Left kidney (tissue), 8 donors: ENCODE results near the gene BST1. TPM values are rescaled to one million over a fixed set of nuclear protein-coding genes. Genes with fewer than 3 reads are reported as not detected.

ENCODE experiments used
- DNase-seq: peaks from one replicate; pipeline ENCODE4 v3.0.0-alpha.2; 2013
- long read RNA-seq, 8 donors: transcript quantifications; one replicate each; lab custom pipeline, GENCODE V29; 2026
- polyA plus RNA-seq: library from polyadenylated mRNA; unstranded; fragments of 120-200 nt; gene quantifications from one replicate; pipeline ENCODE4 v1.2.1, GENCODE V29; 2013; ENCODE audit not compliant: insufficient read length

BST1 gene, protein sequence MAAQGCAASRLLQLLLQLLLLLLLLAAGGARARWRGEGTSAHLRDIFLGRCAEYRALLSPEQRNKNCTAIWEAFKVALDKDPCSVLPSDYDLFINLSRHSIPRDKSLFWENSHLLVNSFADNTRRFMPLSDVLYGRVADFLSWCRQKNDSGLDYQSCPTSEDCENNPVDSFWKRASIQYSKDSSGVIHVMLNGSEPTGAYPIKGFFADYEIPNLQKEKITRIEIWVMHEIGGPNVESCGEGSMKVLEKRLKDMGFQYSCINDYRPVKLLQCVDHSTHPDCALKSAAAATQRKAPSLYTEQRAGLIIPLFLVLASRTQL
- 15.1 TPM for polyA plus RNA-seq
- long read RNA-seq, donor 1, partial matches to known transcripts = 12 of 15 reads
- long read RNA-seq, donor 1, other reads (novel, unspliced or antisense) = 0 of 15 reads
- long read RNA-seq, donor 2, partial matches to known transcripts = 0 of 1 reads
- long read RNA-seq, donor 2, other reads (novel, unspliced or antisense) = 0 of 1 reads
- long read RNA-seq, donor 3, transcript BST1-201 (9 exons, 1,480 nt) = major isoform, 9 of 9 reads
- long read RNA-seq, donor 3, partial matches to known transcripts = 0 of 9 reads
- long read RNA-seq, donor 3, other reads (novel, unspliced or antisense) = 0 of 9 reads
- long read RNA-seq, donor 4 = 0 reads
- long read RNA-seq, donor 5, partial matches to known transcripts = 0 of 4 reads
- long read RNA-seq, donor 5, other reads (novel, unspliced or antisense) = 0 of 4 reads
- long read RNA-seq, donor 6, transcript BST1-201 (9 exons, 1,480 nt) = major isoform, 5 of 14 reads
- long read RNA-seq, donor 6, partial matches to known transcripts = 9 of 14 reads
- long read RNA-seq, donor 6, other reads (novel, unspliced or antisense) = 0 of 14 reads
- long read RNA-seq, donor 7, partial matches to known transcripts = 0 of 3 reads
- long read RNA-seq, donor 7, other reads (novel, unspliced or antisense) = 0 of 3 reads
- long read RNA-seq, donor 8, partial matches to known transcripts = 0 of 1 reads
- long read RNA-seq, donor 8, other reads (novel, unspliced or antisense) = 0 of 1 reads

DNA sequence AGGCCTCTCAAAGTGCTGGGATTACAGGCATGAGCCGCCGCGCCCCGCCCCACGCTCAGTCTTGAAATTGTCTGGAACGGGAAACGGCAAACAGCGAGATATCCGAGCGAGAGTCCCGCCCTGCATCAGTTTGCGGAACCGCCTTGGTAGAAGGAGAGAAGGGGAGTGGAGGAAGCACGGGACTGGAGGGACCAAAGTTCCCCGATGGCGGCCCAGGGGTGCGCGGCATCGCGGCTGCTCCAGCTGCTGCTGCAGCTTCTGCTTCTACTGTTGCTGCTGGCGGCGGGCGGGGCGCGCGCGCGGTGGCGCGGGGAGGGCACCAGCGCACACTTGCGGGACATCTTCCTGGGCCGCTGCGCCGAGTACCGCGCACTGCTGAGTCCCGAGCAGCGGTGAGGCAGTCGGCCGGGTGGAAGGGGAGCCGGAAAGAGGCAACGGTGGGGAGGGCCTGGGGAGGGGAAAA, at the start of gene BST1:
Gene BST1 (plus strand): TSS at position 125 of the 463 bp plus-strand sequence. CDS start 80 bp downstream, at position 205.
- DNase-seq = peak; percentile 57

DNA sequence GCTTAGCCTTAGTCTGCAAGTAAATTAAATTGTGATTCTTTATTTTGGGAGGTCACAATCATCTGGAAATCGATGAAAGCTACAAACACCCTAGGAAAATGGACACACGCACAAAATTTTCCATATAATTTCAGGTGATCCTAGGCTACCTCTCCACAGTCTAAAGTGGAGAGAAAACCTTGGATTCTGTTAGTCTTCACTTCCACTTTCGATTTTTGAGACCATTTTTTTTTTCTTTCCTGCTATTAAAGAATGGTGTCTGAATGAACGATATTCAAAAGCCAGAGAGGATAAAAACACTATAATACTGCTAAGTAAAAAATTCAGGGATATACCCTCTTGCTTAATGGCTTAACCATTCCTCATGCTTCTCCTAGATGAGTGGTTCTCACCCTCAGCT, 49.4 kb upstream of the BST1 start:
- DNase-seq = no peak

DNA sequence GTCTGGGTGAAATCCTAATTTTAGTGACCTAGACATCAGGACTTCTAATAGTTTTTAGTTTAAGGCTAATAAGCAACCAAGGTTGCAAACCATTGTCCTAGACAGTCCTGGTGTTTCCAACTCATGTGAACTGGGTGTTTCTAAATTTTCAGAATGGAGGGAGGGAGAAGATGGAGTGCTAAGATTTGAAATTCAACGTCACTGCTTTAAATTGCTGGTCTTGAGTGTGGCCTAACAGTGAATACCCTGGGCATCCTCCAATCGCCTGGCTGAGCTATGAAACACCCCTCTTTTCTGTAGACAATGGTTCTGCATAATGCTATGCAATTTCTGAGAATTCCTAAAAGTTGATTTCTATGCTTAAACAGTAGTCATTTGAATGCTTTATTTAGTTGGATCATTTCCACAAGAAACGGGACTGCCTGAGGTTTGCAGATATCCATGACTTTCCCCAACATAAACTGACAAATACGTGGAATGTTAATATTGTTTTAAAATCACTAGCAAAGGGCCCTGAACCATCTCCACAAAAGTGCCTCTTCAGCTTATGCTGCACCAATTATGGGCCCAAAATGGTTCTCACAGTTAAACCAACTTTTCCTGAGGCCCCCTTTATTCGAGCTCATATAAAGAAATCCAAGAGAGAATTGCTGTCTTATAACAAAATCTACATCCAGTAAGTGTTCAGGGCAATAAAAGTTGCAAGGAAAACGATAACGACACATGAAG, 48.8 kb upstream of the BST1 start:
- no peak for DNase-seq

DNA sequence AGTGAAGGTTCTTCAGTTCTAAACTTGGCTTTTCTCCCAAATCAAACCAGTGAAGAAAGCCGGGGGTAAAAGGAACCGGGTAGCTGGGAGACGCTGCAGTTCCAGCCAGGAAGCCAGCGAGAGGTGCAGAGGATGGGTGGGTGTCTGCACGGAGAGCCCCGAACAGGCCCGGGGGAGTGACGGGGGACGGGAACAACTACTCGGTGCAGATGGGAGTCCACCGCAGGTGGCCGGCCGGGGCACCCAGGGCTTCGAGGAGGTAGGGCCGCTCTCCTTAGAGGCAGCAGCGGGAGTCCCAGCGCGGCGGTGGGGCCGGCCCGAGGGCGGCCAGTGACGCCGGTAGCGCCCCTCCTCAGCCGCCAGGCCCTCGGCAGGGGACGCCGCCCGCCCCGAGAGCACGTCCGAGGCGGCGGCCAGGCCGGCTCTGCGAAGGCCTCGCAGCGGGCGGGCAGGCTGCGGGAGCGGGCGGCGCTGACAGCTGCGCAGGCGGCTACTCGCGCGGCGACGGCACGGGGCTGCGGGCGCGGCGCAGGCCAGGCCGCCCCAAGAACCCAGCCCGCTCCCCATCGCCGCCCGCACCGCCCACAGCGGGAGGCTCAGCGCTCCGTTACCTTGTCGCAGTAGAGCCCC, 48.2 kb upstream of the BST1 start:
- peak; percentile 36 for DNase-seq

DNA sequence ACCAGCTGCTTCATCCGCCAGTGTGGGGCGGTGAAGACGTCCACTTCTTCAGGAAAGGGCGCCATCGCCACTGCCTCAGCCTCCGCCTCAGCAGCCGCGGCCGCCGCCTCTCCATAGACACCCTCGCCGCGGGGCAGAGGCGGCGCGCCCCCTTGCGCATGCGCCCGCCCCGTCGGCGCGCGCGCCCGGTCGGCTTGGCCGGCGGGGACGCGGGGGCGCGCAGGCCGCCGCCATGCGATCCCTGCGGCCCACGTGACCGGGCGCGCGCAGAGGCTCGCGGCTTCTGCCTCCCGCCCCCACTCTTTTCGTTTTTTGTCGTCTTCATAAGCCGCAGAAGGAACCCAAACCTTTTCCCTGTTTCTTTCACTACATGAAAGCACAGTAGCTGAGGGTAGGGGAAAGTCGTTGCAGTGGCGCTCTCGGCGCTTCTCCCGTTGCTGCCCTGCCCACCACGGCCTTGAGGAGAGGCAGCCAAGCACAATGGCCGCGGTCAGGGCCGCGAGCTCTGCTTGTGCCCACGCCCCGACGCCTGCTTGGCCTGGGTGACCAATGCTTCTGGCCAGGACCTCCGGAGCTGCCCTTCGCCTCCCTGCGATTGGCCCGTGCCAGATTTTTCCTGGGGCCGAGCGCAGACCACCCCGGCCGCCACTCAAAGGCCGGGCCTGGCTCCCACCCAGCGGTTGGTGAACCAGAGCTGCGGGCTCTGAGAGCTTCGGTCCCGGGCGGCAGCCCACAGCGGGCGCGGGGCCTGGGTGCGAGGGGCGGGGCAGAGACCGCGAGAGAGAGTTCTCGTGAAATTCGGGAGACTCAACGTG, 47.4 kb upstream of the BST1 start, which contains the start of gene FBXL5:
Gene FBXL5 (minus strand): TSS at position 135 of the 815 bp plus-strand sequence. CDS start 70 bp downstream, at position 65.
- peak; percentile 86 for DNase-seq

DNA sequence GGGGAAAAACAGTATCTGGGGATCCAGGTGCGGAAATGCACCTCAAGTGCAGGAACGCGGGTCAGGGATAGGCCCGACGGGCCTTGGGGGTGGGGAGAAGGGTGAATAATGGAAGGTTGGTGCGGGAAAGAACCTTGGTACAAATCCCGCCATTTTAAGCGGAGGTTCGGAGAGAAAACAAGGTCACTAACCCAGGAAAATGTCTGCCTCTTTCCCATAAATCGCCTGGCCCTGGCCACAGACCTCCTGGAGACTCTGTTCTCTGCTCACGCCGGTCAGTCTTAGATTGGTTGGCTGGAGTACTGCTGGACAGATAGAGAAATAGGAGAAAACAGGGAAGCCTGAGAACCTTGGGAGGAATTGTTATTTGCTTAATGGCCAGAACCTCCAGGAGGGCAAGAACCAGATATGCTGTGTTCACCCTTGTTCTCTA, 46.8 kb upstream of the BST1 start:
- DNase-seq = peak; percentile 49

DNA sequence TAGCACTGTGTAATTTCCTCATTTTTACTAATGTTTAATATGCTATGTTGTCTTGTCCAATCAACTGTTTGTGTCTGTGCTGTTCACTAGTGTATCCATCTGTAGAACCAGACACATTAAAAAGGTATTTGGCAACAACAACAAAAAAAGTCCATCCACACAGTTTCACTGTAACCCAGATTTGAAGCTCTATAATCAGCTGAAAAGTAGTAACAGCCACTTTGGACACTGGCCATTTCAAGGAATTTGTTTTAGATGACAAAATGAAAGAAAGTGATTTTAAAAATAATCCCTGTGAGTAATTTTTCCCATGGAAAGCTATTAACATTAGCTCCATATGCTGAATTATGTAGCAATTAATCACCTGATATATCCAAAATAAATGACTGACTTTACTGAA, 45.5 kb upstream of the BST1 start:
- no peak for DNase-seq

DNA sequence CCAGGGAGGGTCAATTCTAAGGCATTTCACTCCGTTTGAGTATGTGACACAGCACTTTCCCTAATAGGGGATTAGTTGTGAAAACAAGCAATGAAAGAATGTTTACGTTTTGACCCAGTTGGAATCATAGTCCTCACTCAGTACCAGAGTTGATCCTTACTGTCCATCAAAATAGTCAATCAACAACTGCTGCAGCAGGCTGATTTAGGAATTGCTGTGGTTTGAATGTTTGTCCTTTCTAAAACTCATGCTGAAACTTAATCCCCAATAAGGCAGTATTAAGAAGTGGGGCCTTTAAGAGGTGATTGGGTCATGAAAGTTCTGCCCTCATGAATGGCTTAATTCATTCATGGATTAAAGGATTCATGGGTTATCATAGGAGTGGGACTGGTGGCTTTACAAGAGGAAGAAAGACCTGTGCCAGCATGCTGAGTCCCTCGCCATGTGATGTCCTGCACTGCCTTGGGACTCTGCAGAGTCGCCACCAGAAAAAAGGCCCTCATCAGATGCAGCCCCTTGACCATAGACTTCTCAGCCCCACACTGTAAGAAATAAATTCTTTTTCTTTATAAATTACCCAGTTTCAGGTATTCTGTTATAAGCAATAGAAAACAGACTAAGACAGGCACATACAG, 44.6 kb upstream of the BST1 start:
- no peak for DNase-seq

DNA sequence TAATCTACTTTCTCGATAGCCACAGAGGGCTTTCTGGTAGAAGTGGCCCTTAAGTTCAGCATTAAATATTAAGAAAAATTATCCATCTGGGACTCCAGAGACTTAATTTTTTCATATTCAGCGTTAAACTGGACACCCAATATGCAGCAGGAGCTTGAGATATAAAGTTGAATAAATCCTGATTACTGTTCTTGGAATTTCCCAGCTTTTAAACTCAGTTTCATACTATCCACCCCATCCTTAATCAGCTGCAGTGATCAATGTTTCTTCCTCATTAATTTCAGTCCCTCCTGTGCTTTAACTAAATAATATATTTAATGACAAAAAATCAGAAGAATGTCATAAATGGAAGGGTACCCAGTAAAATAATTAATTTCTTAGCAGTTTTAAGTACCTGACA, 44.1 kb upstream of the BST1 start:
- DNase-seq = no peak

DNA sequence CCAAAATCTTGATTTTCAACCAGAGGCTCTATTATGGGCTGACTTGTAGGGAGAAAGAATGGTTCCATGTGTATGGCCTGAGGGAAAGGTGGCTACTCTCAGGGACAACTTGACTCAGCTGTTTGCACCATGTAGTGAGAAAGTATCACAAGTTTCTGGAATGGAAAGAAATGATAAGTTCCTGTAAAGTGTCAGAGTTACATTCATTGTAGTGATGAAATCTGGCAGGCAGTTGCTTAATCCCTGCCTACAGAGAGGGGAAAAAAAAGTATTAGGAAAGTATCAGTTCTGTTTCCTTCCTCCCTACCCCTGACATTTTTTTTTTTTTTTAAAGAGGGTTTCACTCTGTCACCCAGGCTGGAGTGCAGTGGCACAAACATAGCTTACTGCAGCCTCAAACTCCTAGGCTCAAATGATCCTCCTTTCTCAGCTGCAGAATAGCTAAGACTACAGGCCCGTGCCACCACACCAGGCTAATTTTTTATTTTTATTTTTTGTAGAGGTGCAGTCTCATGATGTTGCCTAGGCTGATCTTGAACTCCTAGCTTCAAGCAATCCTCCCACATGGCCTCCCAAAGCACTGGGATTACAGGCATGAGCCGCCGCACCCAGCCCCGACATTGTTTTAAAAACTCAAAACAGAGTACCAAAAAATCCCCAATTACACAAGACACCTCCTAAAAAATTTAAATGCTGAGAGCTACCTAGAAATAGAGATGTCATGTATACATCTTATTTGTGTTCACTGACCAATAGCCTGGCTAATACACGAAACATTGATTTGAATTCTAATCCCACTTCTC, 42.9 kb upstream of the BST1 start:
- DNase-seq = no peak

DNA sequence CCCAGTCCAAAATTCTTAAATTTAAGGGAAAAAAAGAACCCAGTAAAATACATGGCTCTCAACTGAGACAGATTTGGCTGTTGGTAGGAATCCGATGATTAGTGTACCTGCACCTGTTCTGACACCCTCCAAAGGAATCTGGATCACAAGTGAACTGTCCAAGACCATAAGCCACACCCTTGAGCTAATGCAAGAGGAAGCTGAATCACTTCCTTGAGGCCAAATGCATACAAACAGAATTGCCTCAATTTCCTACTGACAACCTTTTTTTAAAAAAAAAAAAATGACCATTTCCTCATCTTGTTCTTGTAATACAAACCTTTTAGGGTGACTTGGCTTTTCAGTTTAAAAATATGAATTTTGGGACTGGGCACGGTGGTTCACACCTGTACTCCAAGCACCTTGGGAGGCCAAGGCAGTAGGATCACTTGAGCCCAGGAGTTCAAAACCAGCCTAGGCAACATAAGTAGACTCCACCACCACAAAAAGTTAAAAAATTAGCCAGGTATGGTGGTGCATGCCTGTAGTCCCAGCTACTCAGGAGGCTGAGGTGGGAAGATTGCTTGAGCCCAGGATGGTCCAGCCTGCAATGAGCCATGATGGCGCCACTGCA, 37.0 kb upstream of the BST1 start:
- DNase-seq = no peak

DNA sequence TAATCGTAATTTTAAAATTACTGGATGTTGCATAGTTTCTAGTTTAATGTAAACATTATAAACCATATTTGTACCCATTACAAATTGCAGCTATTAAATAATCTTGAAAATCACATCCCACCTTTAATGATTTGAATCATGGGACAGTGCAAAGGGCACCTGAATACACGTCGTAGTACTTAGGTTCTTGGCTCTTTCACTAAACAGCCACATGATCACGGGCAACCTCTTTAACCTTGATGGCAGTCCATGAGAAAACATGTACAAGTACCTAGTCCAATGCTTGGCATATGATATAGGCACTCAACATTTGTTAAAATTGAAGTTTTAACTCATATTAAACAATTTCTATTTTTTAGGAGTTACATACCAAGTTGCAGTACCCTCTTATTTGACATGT, 35.9 kb upstream of the BST1 start:
- no peak for DNase-seq

DNA sequence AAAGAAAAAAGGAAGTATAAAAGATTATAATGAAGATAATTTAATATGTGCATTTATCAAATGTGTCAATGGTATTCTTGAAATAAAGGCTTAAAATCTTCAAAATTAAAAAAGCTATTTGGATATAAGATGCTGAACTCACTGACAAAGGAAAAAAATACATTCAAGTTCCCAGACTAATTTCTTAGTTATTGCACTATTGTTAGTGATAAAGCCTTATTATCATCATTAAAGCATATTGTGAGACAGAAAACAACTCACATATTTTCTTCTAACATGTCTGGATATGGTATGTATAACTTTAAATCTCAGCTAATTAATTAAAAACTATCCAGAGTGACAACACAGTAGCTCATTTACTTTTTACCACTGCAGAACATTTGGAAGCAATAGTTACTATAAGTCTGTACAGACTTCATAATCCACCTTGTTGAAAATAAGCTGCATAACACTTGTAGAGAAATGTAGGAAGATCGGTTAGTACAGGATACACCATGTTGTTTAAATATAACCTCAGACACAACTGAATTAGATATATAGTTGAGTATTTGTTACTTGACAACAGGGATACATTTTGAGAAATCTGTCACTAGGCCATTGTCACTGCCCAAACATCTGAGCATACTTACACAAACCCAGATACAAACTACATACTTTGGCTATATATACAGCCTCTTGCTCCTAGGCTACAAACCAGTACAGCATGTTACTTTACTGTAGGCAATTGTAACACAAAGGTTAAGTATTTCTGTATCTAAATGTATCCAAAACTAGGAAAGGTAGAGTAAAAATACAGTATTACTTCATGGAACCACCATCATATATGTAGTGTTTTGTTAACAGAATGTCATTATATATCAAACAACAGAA, 34.1 kb upstream of the BST1 start:
- DNase-seq = no peak

DNA sequence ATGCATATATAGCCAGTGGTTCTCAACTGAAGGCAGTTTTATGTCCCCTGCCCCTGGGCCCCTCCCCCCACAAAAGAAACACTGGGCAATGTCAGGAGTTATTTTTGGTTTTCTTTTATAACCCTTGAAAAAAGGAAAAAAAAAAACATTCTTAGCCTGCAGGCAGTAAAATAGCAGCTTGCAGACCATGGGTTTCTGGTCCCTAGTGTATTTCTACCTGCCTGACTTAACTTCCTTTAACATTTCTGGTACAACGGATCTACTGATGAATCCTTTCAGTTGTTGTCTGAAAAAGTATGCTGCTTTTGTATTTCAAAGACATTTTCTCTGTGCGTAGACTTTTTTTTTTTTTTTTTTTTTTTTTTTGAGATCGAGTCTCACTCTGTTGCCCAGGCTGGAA, 32.3 kb upstream of the BST1 start:
- no peak for DNase-seq

DNA sequence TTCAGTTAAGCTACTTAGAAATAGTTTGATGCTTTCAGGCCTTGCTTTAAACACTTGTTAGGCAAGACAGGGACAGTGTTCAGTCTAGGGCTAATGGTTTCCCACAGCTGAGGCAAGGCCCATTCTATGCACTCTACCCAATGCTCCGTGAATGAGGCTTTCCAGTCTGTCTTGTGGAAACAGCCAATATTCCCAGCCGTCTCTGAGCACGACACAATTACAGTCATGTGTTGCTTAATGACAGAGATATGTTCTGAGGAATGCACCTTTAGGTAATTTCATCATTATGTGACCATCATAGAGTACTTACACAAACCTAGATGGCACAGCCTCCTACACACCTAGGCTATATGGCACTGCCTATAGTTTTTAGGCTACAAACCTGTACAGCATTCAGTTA, 30.8 kb upstream of the BST1 start:
- no peak for DNase-seq

DNA sequence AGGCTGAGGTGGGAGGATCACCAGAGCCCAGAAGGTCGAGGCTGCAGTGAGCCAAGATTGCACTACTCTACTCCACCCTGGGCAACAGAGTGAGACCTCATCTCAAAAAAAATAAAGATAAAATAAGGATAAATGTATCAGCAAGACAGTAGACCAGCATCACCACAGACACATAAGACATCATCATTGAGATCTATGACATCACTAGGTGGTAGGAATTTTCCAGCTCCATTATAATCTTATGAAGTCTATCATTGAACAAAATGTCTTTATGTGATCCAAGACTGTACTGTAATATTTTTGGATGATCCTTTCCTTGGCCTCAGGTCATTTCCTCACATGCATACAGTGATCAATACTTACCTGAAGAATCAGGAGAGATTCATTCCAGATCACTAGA, 29.5 kb upstream of the BST1 start:
- DNase-seq = no peak

DNA sequence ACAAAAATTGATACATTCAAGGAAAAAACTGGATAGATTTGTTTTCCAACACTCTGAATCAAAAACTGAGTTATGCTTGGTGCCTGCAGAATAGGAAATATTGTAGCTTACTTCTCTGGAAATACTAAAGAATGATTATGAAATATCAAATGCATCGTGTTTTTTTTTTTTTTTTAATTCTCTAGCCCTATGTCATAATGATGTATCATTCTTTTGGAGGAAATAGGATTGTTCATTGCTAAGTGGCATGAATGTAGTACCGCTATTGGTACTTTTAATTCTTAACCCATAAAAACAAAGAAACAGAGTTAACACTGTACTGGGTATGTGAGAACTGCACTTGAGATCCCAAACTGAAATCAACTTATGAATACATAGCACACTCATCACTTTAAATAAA, 28.8 kb upstream of the BST1 start:
- no peak for DNase-seq

DNA sequence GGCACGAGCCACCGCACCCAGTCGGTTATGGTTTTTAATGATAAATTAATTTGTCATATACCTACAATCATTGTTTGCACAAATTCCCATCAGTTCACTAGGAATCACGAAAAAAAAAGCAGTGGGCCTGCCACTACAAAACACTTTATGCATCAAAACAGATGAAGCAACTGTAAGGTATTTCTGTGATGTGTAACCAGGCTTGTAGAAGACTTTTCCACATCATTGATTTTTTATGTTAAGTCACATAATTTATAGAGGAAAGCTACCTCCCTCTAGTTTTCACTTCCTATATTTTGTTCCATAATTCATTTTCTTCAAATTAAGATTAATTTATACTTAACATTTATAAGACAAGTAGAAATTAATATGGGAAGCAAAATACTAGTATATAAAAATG, 27.9 kb upstream of the BST1 start:
- DNase-seq = no peak
